DND-41 (cell line): ENCODE data around the gene OSBPL1A.

Source experiments
- ATAC-seq: fragments of 200-7000 bp; cut with Tn5 transposase; 3 replicates; pipeline ENCODE4 v1.9.1; 2021; ENCODE audit warnings: low read depth; ENCODE audit not compliant: insufficient read depth
- DNase-seq: peaks from one replicate; pipeline ENCODE4 v3.0.0-alpha.2; 2020
- H2AFZ ChIP-seq: 2 replicates; pipeline ENCODE4 v1.6.0; 2012; ENCODE audit warnings: low read depth, low read length
- H3K27ac ChIP-seq: 2 replicates; pipeline ENCODE4 v1.5.1; 2012; ENCODE audit warnings: low read length, inconsistent platforms
- H3K27me3 ChIP-seq: fragments of 200-600 bp; sonication (generic); 2 replicates; pipeline ENCODE4 v1.6.0; 2012; ENCODE audit warnings: low read length, mild to moderate bottlenecking, inconsistent platforms; ENCODE audit not compliant: insufficient read depth, poor library complexity
- H3K36me3 ChIP-seq: 2 replicates; pipeline ENCODE4 v1.5.1; 2012; ENCODE audit warnings: low read length, inconsistent platforms; ENCODE audit not compliant: insufficient read depth
- H3K4me1 ChIP-seq: 2 replicates; pipeline ENCODE4 v1.5.1; 2012; ENCODE audit warnings: mild to moderate bottlenecking, low read length; ENCODE audit not compliant: insufficient read depth
- H3K4me2 ChIP-seq: 2 replicates; pipeline ENCODE4 v1.6.0; 2012; ENCODE audit warnings: mild to moderate bottlenecking, moderate library complexity, low read length, inconsistent platforms; ENCODE audit not compliant: insufficient read depth
- H3K4me3 ChIP-seq, 2 experiments: fragments of 200-600 bp in 1 of 2; shearing (Covaris generic) in 1 of 2; 2 replicates each; pipeline ENCODE4 v1.5.1; 2012 to 2016; ENCODE audit warnings: inconsistent platforms in 2 of 2, low read length in 2 of 2, mild to moderate bottlenecking in 2 of 2, low read depth in 1 of 2, moderate library complexity in 1 of 2
- H3K79me2 ChIP-seq: 2 replicates; pipeline ENCODE4 v1.6.0; 2012; ENCODE audit warnings: low read length, inconsistent platforms; ENCODE audit not compliant: insufficient read depth
- H3K9ac ChIP-seq: 2 replicates; pipeline ENCODE4 v1.6.0; 2012; ENCODE audit warnings: low read depth, mild to moderate bottlenecking, inconsistent platforms, low read length, moderate library complexity
- H3K9me3 ChIP-seq: 2 replicates; pipeline ENCODE4 v1.5.1; 2012; ENCODE audit warnings: low read length, moderate library complexity, mild to moderate bottlenecking, inconsistent platforms; ENCODE audit not compliant: insufficient read depth, severe bottlenecking
- H4K20me1 ChIP-seq: 2 replicates; pipeline ENCODE4 v1.6.0; 2012; ENCODE audit warnings: low read length; ENCODE audit not compliant: insufficient read depth
- CTCF ChIP-seq: IDR thresholded peaks from 2 replicates; pipeline ENCODE4 v1.5.1; 2012; ENCODE audit warnings: borderline replicate concordance, low read length, moderate library complexity, mild to moderate bottlenecking; ENCODE audit not compliant: poor library complexity, severe bottlenecking; ENCODE audit errors: extremely low read depth
- EZH2 ChIP-seq: IDR thresholded peaks from 3 replicates; pipeline ENCODE4 v1.6.1; 2012; ENCODE audit warnings: borderline replicate concordance, low read depth, mild to moderate bottlenecking, moderate library complexity, low read length, inconsistent platforms; ENCODE audit not compliant: severe bottlenecking

OSBPL1A gene

GRCh38 chr18:24232800-24233199, 164.8 kb downstream of the OSBPL1A start:
- no peaks in the 10 kb centered on the region for H4K20me1 ChIP-seq
- DNase-seq, result no peak
- TF ChIP-seq EZH2 (no peak), CTCF (no peak)
- H3K79me2 ChIP-seq, result no peaks in the 10 kb centered on the region
- H3K27me3 ChIP-seq, result peaks cover 16% of the 10 kb centered on the region
- H2AFZ ChIP-seq, result no peak overlapping the region
- no peaks in the 10 kb centered on the region for H3K9me3 ChIP-seq
- no peak for ATAC-seq
- no peak overlapping the region for H3K4me2 ChIP-seq
- no peaks in the 10 kb centered on the region for H3K36me3 ChIP-seq
- H3K27ac ChIP-seq, result no peak overlapping the region
- H3K4me1 ChIP-seq, result no peaks in the 10 kb centered on the region
- H3K4me3 ChIP-seq, result no peak overlapping the region
- no peak overlapping the region for H3K9ac ChIP-seq

GRCh38 chr18:24231773-24232735, 165.6 kb downstream of the OSBPL1A start:
- H3K9ac ChIP-seq, result no peak overlapping the region
- no peak overlapping the region for H2AFZ ChIP-seq
- no peaks in the 10 kb centered on the region for H3K9me3 ChIP-seq
- H3K27me3 ChIP-seq, result peaks cover 19% of the 10 kb centered on the region
- no peak for TF ChIP-seq CTCF
- TF ChIP-seq EZH2, result no peak
- H4K20me1 ChIP-seq, result no peaks in the 10 kb centered on the region
- no peaks in the 10 kb centered on the region for H3K4me1 ChIP-seq
- H3K27ac ChIP-seq, result no peak overlapping the region
- H3K4me3 ChIP-seq, result no peak overlapping the region
- no peaks in the 10 kb centered on the region for H3K79me2 ChIP-seq
- no peaks in the 10 kb centered on the region for H3K36me3 ChIP-seq
- H3K4me2 ChIP-seq, result no peak overlapping the region
- DNase-seq, result no peak
- no peak for ATAC-seq

GRCh38 chr18:24230766-24231165, 166.9 kb downstream of the OSBPL1A start:
- TF ChIP-seq CTCF (no peak), EZH2 (no peak)
- H3K4me1 ChIP-seq, result no peaks in the 10 kb centered on the region
- ATAC-seq (no peak), DNase-seq (no peak)
- no peaks in the 10 kb centered on the region for H3K36me3 ChIP-seq
- H3K9me3 ChIP-seq, result no peaks in the 10 kb centered on the region
- no peak overlapping the region for H2AFZ ChIP-seq
- peaks cover 21% of the 10 kb centered on the region for H3K27me3 ChIP-seq
- H3K9ac ChIP-seq, result no peak overlapping the region
- no peaks in the 10 kb centered on the region for H3K79me2 ChIP-seq
- no peak overlapping the region for H3K4me3 ChIP-seq
- no peak overlapping the region for H3K4me2 ChIP-seq
- no peaks in the 10 kb centered on the region for H4K20me1 ChIP-seq
- no peak overlapping the region for H3K27ac ChIP-seq
